Measurements from ENCODE around the gene FBXL7.

Gene FBXL7

GRCh38 chr5:15702102-15702501 lies 202.1 kb downstream of the FBXL7 start:
- DNase-seq (ENCODE audit: low read depth in 1 of 2, low spot score in 1 of 2) = no peak

GRCh38 chr5:15703901-15704300 lies 203.9 kb downstream of the FBXL7 start:
- no peak for DNase-seq (ENCODE audit: low read depth in 1 of 2, low spot score in 1 of 2)

GRCh38 chr5:15704397-15704947 lies 204.5 kb downstream of the FBXL7 start:
- DNase-seq (ENCODE audit: low read depth in 1 of 2, low spot score in 1 of 2) = no peak

GRCh38 chr5:15707631-15708030 lies 207.7 kb downstream of the FBXL7 start:
- DNase-seq (ENCODE audit: low read depth in 1 of 2, low spot score in 1 of 2) = no peak

GRCh38 chr5:15711892-15712291 lies 211.9 kb downstream of the FBXL7 start:
- no peak for DNase-seq (ENCODE audit: low read depth in 1 of 2, low spot score in 1 of 2)

- no peak for DNase-seq (ENCODE audit: low read depth in 1 of 2, low spot score in 1 of 2)
Measured at GRCh38 chr5:15715535-15715934, 215.6 kb downstream of the FBXL7 start.

GRCh38 chr5:15715967-15716366 lies 216.0 kb downstream of the FBXL7 start:
- no peak for DNase-seq (ENCODE audit: low read depth in 1 of 2, low spot score in 1 of 2)

- no peak for DNase-seq (ENCODE audit: low read depth in 1 of 2, low spot score in 1 of 2)
Measured at GRCh38 chr5:15717001-15717400, 217.0 kb downstream of the FBXL7 start.

- DNase-seq (ENCODE audit: low read depth in 1 of 2, low spot score in 1 of 2) = no peak
Measured at GRCh38 chr5:15718421-15719179, 218.6 kb downstream of the FBXL7 start.

- DNase-seq (ENCODE audit: low read depth in 1 of 2, low spot score in 1 of 2) = no peak
Measured at GRCh38 chr5:15719784-15720183, 219.8 kb downstream of the FBXL7 start.

- DNase-seq (ENCODE audit: low read depth in 1 of 2, low spot score in 1 of 2) = no peak
Measured at GRCh38 chr5:15720515-15720914, 220.5 kb downstream of the FBXL7 start.

- no peak for DNase-seq (ENCODE audit: low read depth in 1 of 2, low spot score in 1 of 2)
Measured at GRCh38 chr5:15722305-15722704, 222.3 kb downstream of the FBXL7 start.

GRCh38 chr5:15727375-15727774 lies 227.4 kb downstream of the FBXL7 start:
- no peak for DNase-seq (ENCODE audit: low read depth in 1 of 2, low spot score in 1 of 2)

- no peak for DNase-seq (ENCODE audit: low read depth in 1 of 2, low spot score in 1 of 2)
Measured at GRCh38 chr5:15728811-15729210, 228.8 kb downstream of the FBXL7 start.

- DNase-seq (ENCODE audit: low read depth in 1 of 2, low spot score in 1 of 2) = no peak
Measured at GRCh38 chr5:15731699-15732098, 231.7 kb downstream of the FBXL7 start.

- DNase-seq (ENCODE audit: low read depth in 1 of 2, low spot score in 1 of 2) = no peak
Measured at GRCh38 chr5:15734058-15734457, 234.1 kb downstream of the FBXL7 start.

- no peak for DNase-seq (ENCODE audit: low read depth in 1 of 2, low spot score in 1 of 2)
Measured at GRCh38 chr5:15737036-15737821, 237.2 kb downstream of the FBXL7 start.

GRCh38 chr5:15737871-15738664 lies 238.1 kb downstream of the FBXL7 start:
- no peak for DNase-seq (ENCODE audit: low read depth in 1 of 2, low spot score in 1 of 2)

GRCh38 chr5:15740383-15740782 lies 240.4 kb downstream of the FBXL7 start:
- DNase-seq (ENCODE audit: low read depth in 1 of 2, low spot score in 1 of 2) = no peak

GRCh38 chr5:15741591-15741990 lies 241.6 kb downstream of the FBXL7 start:
- DNase-seq (ENCODE audit: low read depth in 1 of 2, low spot score in 1 of 2) = no peak

GRCh38 chr5:15746833-15747232 lies 246.9 kb downstream of the FBXL7 start:
- no peak for DNase-seq (ENCODE audit: low read depth in 1 of 2, low spot score in 1 of 2)

Measured in activated CD4-positive, alpha-beta T cell treated with anti-CD3 and anti-CD28 coated beads, Interleukin-2, amount 50 U/mL, for 24 hours (primary cell).